TTC549 (cell line): ENCODE data around the gene SPATA6L.

ENCODE experiments used
- FAIRE-seq: peaks from 2 replicates; lab custom pipeline; 2012; peaks lifted over from hg19 to GRCh38; lab: Jason Lieb, UNC

Gene SPATA6L

GRCh38 chr9:4666042-4666699, at the start of gene SPATA6L:
Gene SPATA6L (minus strand): TSS chr9:4666480. CDS start chr9:4666250, 230 bp downstream.
- no peak for FAIRE-seq

GRCh38 chr9:4714266-4715016, 48.2 kb upstream of the SPATA6L start:
- FAIRE-seq, result no peak

GRCh38 chr9:4713849-4714248, 47.6 kb upstream of the SPATA6L start:
- FAIRE-seq, result no peak

DNA sequence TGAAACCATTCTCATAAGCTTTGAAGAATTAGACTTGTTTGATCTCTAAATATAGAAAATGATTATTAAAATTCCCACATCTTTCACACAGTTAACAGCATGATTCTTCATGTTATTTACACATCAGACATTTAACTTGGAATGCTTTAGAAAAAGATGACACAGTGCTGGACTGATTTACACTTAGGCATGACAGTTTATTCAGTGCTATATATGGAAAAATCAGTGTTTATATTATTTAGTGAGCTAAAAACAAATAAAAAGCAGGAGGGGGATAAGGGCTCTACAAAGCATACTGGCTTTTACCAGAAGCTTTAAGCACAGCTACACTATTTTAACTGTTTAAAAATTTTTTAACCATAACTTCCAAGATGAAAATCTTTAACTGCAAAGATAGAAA, 43.1 kb upstream of the SPATA6L start:
- no peak for FAIRE-seq

- FAIRE-seq, result no peak
These were observed 40.8 kb upstream of the SPATA6L start for GRCh38 chr9:4706971-4707622.

DNA sequence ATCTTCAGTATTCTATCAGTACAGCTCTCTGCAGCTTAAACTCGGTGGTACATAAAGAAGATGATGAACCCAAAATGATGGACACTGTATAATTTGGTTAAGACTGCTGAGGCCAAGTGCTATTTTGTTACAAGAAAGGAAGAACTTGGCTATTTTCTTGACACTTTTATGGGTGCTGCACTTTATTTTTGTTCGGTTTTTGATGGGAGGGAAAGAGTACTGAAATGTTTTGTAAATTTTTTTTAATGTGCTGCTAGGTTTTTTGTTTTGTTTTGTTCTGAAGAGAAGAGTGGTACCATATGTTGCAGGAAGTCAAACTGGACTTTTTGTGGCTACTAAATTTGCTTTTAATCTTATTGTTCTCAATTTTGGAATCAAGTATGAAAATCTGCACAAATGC, 39.7 kb upstream of the SPATA6L start:
- no peak for FAIRE-seq

- no peak for FAIRE-seq
These were observed 37.8 kb upstream of the SPATA6L start for GRCh38 chr9:4704129-4704528.

DNA sequence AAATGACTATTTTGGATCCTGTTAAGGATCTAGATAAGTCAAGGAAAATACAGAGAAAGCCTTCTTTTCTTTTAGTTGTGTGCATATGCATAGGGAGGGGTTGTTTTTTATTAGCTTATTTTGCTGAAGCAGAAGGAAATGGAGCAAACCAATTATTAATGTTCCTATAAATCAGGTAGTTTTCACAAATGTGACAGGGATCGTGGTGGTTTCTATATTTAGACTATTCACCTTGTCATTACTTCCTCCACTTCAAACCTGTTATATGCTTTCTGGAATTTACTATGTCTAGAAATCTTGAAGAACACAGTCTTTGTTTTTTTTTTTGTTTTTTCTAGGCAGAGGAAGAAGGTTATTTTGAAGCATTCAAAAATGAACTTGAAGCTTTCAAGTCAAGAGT, 35.2 kb upstream of the SPATA6L start:
- no peak for FAIRE-seq

- no peak for FAIRE-seq
These were observed 34.7 kb upstream of the SPATA6L start for GRCh38 chr9:4700932-4701331.

GRCh38 chr9:4700091-4700490, 33.8 kb upstream of the SPATA6L start:
- FAIRE-seq, result no peak

DNA sequence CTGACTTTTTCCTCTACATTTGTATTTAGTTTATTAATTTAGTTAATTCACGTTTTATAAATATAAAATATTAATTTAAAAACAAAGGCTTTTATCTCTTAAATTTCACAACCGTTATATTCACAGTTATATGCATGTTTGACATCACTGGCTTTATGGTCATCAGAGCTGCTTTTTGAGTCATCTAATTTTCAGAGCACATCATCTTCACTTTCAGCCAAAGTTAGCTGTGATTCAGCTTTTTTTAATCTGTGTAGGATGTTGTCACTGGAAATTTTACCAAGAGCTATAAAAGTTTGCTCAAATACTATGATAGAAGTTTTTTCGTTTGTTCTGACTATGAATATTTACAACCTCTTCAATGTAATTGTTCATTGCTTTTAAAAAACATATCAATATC, 25.5 kb upstream of the SPATA6L start:
- FAIRE-seq, result no peak

GRCh38 chr9:4690144-4690543, 23.9 kb upstream of the SPATA6L start:
- no peak for FAIRE-seq

DNA sequence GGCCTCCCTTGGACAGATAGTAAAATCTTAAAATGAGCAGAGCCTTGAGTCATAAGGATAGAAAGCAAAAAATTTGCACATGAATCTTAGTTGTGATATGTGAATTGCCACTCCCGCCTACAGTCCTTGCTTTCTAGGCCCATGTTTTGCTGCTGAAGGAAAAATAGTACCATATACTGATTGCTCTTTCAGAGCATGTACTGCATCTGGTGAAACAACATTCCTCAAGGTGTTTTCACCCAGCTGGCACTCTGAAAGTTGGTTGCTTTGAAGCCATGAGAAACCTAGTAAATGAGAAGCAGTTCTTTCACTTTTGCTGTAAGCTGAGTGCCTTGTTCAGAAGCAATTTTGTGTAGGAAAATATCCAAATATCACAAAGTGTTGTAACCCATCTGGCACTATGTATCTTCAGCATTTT, 23.4 kb upstream of the SPATA6L start:
- FAIRE-seq, result no peak

DNA sequence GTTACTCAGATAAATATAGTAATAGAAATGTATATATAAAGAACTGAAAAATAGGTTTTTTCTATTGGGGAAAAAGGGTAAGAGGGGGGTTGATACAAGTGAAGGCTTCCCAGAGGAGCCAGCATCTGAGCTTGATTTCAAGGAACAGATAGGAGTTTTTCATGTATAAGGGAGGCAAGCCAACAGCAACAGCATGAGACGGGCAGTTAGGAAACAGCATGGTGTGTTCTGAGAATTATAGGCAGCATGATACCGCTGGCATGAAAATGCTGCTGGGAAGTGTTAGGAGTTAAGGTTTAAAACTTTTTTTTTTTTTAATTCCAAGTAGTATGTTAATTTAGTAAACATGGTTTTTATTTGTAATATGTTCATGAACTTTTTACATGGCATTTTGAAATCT, 22.7 kb upstream of the SPATA6L start:
- FAIRE-seq, result no peak

- no peak for FAIRE-seq
These were observed 20.3 kb upstream of the SPATA6L start for GRCh38 chr9:4686584-4686983.

- no peak for FAIRE-seq
These were observed 19.8 kb upstream of the SPATA6L start for GRCh38 chr9:4686112-4686511.

- FAIRE-seq, result no peak
These were observed 18.5 kb upstream of the SPATA6L start for GRCh38 chr9:4684820-4685219.

GRCh38 chr9:4680750-4681149, 14.5 kb upstream of the SPATA6L start:
- no peak for FAIRE-seq

- no peak for FAIRE-seq
These were observed 13.9 kb upstream of the SPATA6L start for GRCh38 chr9:4680173-4680525.

- FAIRE-seq, result peak; percentile 54
These were observed 13.2 kb upstream of the SPATA6L start, which contains the start of gene CDC37L1 for GRCh38 chr9:4679268-4680172. Gene CDC37L1 (plus strand): TSS chr9:4679569. CDS start chr9:4679768, 199 bp downstream.

- no peak for FAIRE-seq
These were observed 12.5 kb upstream of the SPATA6L start for GRCh38 chr9:4678679-4679267.

DNA sequence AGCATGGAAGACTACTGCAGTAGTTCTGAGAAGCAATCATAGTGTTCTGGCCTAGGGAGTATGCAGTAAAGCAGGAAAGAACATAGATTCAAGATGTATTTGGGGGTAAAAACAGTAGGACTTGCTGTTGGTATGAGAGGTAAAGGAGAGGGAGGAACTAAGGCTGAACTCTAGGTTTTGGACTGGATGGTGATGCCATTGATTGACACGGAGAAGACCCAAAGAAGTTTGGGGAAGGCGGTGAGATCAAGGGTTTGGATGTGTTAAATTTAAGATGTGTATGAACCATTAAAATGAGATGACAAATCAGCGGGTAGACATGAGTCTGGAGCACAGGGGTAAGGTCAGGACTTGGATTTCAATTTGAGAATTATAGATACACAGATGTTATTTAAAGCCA, 11.1 kb upstream of the SPATA6L start:
- no peak for FAIRE-seq
